Epithelial cell of proximal tubule (primary cell): Measurements from ENCODE around the gene PTPN11. TPM values are rescaled to one million over a fixed set of nuclear protein-coding genes. Genes with fewer than 3 reads are reported as not detected.
"Not testable (repeated sequence)": the region's sequence is repeated elsewhere in the genome, so short reads cannot be mapped to it uniquely, and the experiment has no call there.

Experiments used
- DNase-seq: peaks from one replicate; pipeline ENCODE4 v3.0.0-alpha.2; 2011; ENCODE audit warnings: low read depth
- H3K4me3 ChIP-seq: 2 replicates; pipeline ENCODE4 v1.5.1; 2011; ENCODE audit warnings: low read depth, mild to moderate bottlenecking, low read length
- CTCF ChIP-seq: conservative IDR thresholded peaks from 2 replicates; pipeline ENCODE4 v1.5.1; 2012; ENCODE audit warnings: low read depth, mild to moderate bottlenecking, low read length
- total RNA-seq: library from RNA; depleted of rRNA; stranded (reverse); fragments of >200 nt; gene quantifications from 2 replicates; pipeline ENCODE4 v1.2.3, GENCODE V29; 2015

PTPN11 gene
- total RNA-seq, 1 donor from 2014 or later, result 80.5 TPM

- no peak for TF ChIP-seq CTCF
- DNase-seq, result no peak
- no peak overlapping the region for H3K4me3 ChIP-seq
Observed at GRCh38 chr12:112401054-112401453, 17.7 kb upstream of the PTPN11 start.

- H3K4me3 ChIP-seq, result no peak overlapping the region
- DNase-seq, result no peak
- TF ChIP-seq CTCF, result no peak
Observed at GRCh38 chr12:112401903-112402498, 16.7 kb upstream of the PTPN11 start.

GRCh38 chr12:112406519-112407488 is 11.9 kb upstream of the PTPN11 start:
- DNase-seq, result no peak
- no peak overlapping the region for H3K4me3 ChIP-seq
- TF ChIP-seq CTCF, result no peak

GRCh38 chr12:112407683-112408082 is 11.1 kb upstream of the PTPN11 start:
- H3K4me3 ChIP-seq, result peak overlapping the region; percentile 88
- DNase-seq, result not testable (repeated sequence)

- no peak for TF ChIP-seq CTCF
- no peak for DNase-seq
- H3K4me3 ChIP-seq, result peak overlapping the region; percentile 88
Observed at GRCh38 chr12:112408621-112409020, 10.1 kb upstream of the PTPN11 start.

GRCh38 chr12:112409064-112409905 is 9.5 kb upstream of the PTPN11 start, which contains the start of gene RPL6:
RPL6 (minus strand) TSS chr12:112409605; CDS start chr12:112408656, 949 bp downstream.
- TF ChIP-seq CTCF, result no peak
- DNase-seq, result peak; percentile 73
- peak within 1 kb of the TSS; percentile 88 for H3K4me3 ChIP-seq

GRCh38 chr12:112409906-112410244 is 8.9 kb upstream of the PTPN11 start:
- peak overlapping the region; percentile 88 for H3K4me3 ChIP-seq
- DNase-seq, result no peak
- no peak for TF ChIP-seq CTCF
